ENCODE measurements around the gene GSK3A. TPM values are rescaled to one million over a fixed set of nuclear protein-coding genes. Genes with fewer than 3 reads are reported as not detected.

GSK3A gene
- total and polyA plus RNA-seq, 2 of the 8 experiments (the other 6 are each of a cell fraction or from before 2014, with no cell fraction given), result 55.3 to 84.0 TPM

GRCh38 chr19:42193706-42194105 is 48.7 kb downstream of the GSK3A start:
- H2AFZ ChIP-seq (ENCODE audit: low read length), result no peak overlapping the region
- no peak overlapping the region for H3K4me3 ChIP-seq (ENCODE audit: extremely low read depth in 1 of 4, insufficient read depth in 2 of 4, low read depth in 3 of 4, low read length in 4 of 4)
- no peak overlapping the region for H4K91ac ChIP-seq (replicated peaks; ENCODE audit: insufficient read length, low read length)
- H2BK15ac ChIP-seq (ENCODE audit: low read length), result no peak overlapping the region
- peaks cover 2 to 6% of the 10 kb centered on the region in 2 experiments; a peak in 1 of 4 replicates for H3K9me3 ChIP-seq (ENCODE audit: insufficient read depth in 2 of 2, low read depth in 1 of 2, low read length in 1 of 2)
- H2BK5ac ChIP-seq (ENCODE audit: low read depth, low read length), result no peak overlapping the region
- H4K20me1 ChIP-seq (replicated peaks in 1 of 2; ENCODE audit: control insufficient read depth in 1 of 2, insufficient read depth in 2 of 2, low read length in 2 of 2), result peaks cover 0 to 2% of the 10 kb centered on the region in 2 experiments
- 89% methylated on average over 3 of the region's 3 CpGs; no CpG with 5 or more reads in 1 of the 2 experiments for WGBS, 2 experiments (ENCODE audit: extremely low coverage in 1 of 2, insufficient coverage in 1 of 2, insufficient read length in 1 of 2, insufficient replicate concordance in 2 of 2, low coverage in 1 of 2, low lambda C conversion rate in 2 of 2, missing lambda C conversion rate in 1 of 2)
- no peak overlapping the region for H2AK5ac ChIP-seq (ENCODE audit: low read depth, low read length)
- no peak overlapping the region for H3K18ac ChIP-seq (ENCODE audit: extremely low read depth, low read length)
- FAIRE-seq (no peak), DNase-seq (ENCODE audit: low read depth in 1 of 2, low spot score in 2 of 2) (no peak)
- H4K5ac ChIP-seq (ENCODE audit: insufficient read length, low read depth, low read length), result no peak overlapping the region
- no peaks in the 10 kb centered on the region for H3K23me2 ChIP-seq (ENCODE audit: low read depth, low read length)
- H3K79me1 ChIP-seq (ENCODE audit: low read depth, low read length), result no peaks in the 10 kb centered on the region
- TF ChIP-seq CTCF (IDR thresholded peaks at IDR 0.05; ENCODE audit: control extremely low read depth in 1 of 3, insufficient read depth in 1 of 3, low read depth in 1 of 3, low read length in 3 of 3) (no peak), KDM1A (IDR thresholded peaks at IDR 0.05; ENCODE audit: borderline replicate concordance, low read length) (no peak), E2F6 (IDR thresholded peaks at IDR 0.05) (no peak), RAD21 (IDR thresholded peaks at IDR 0.05 in 1 of 2, conservative IDR thresholded peaks at IDR 0.05 in 1 of 2; ENCODE audit: low read depth in 2 of 2, low read length in 2 of 2) (no peak), SP2 (IDR thresholded peaks at IDR 0.05; ENCODE audit: low read length) (no peak), POLR2A (IDR thresholded peaks at IDR 0.05; ENCODE audit: control extremely low read depth in 1 of 2, low read depth in 2 of 2, low read length in 2 of 2) (no peak), SIN3A (conservative IDR thresholded peaks at IDR 0.05 in 1 of 2, IDR thresholded peaks at IDR 0.05 in 1 of 2; ENCODE audit: low read depth in 1 of 2, low read length in 2 of 2) (no peak), ZNF274 (IDR thresholded peaks at IDR 0.05; ENCODE audit: borderline replicate concordance, extremely low read depth, low read length) (no peak), KDM5A (IDR thresholded peaks at IDR 0.05; ENCODE audit: low read length) (no peak), CHD2 (IDR thresholded peaks at IDR 0.05; ENCODE audit: low read length) (no peak)
- no peak overlapping the region for H3K14ac ChIP-seq (ENCODE audit: insufficient read length)
- no peak overlapping the region for H3K4me2 ChIP-seq (ENCODE audit: insufficient read depth in 1 of 2, low read depth in 2 of 2, low read length in 2 of 2)
- H3K27ac ChIP-seq (ENCODE audit: low read depth, low read length), result no peak overlapping the region
- no peak overlapping the region for H4K8ac ChIP-seq (ENCODE audit: extremely low read depth, insufficient read depth, low read length)
- H3K56ac ChIP-seq (replicated peaks; ENCODE audit: insufficient read length, low read depth, low read length), result no peak overlapping the region
- H2BK120ac ChIP-seq (replicated peaks; ENCODE audit: low read depth, low read length), result no peak overlapping the region
- H3K4me1 ChIP-seq (replicated peaks in 1 of 4; ENCODE audit: control insufficient read depth in 3 of 4, insufficient read depth in 4 of 4, low read length in 3 of 4), result peaks cover 0 to 12% (median 10%) of the 10 kb centered on the region in 4 experiments; a peak in 6 of 7 replicates
- POLR2A ChIA-PET (ENCODE audit: partially characterized antibody), result interaction anchor here (1.3 kb wide), 1 partner anchor 11 kb away, joined by 3 read pairs; no protein-coding TSS in a partner anchor
- no peaks in the 10 kb centered on the region; a peak in 1 of 4 replicates for H3K79me2 ChIP-seq (ENCODE audit: control insufficient read depth in 1 of 2, insufficient read depth in 2 of 2, low read length in 2 of 2)
- peaks cover 0 to 3% (median 0%) of the 10 kb centered on the region in 4 experiments; a peak in 2 of 7 replicates for H3K27me3 ChIP-seq (replicated peaks in 1 of 4; ENCODE audit: control insufficient read depth in 3 of 4, extremely low read depth in 1 of 4, insufficient read depth in 3 of 4, low read length in 3 of 4)
- no peak overlapping the region for H3K9ac ChIP-seq (replicated peaks in 1 of 4; ENCODE audit: extremely low read depth in 1 of 4, low read depth in 3 of 4, low read length in 3 of 4)
- H2BK12ac ChIP-seq (ENCODE audit: low read depth, low read length), result no peak overlapping the region
- no peak overlapping the region for H3K4ac ChIP-seq (replicated peaks; ENCODE audit: insufficient read length, low read depth, low read length)
- no peak overlapping the region for H2BK20ac ChIP-seq (ENCODE audit: low read length)
- H3K23ac ChIP-seq (ENCODE audit: insufficient read length), result no peak overlapping the region
- CTCF ChIA-PET (ENCODE audit: partially characterized antibody), result interaction anchor here (0.7 to 1.4 kb wide), 2 partner anchors 11 to 226 kb away, joined by 4 to 5 read pairs; no protein-coding TSS in a partner anchor
- H3K36me3 ChIP-seq (ENCODE audit: control insufficient read depth in 2 of 4, insufficient read depth in 4 of 4, low read length in 3 of 4), result peaks cover 0 to 7% (median 3%) of the 10 kb centered on the region in 4 experiments; a peak in 4 of 8 replicates
